Nephron (organoid): Measurements from ENCODE around the gene NT5C2.

Source experiments
- H3K27ac Mint-ChIP-seq, 3 experiments: 2 replicates each; pipeline ENCODE4 v1.8.0; 2020; ENCODE audit warnings: mixed read lengths in 3 of 3, mild to moderate bottlenecking in 2 of 3, moderate library complexity in 1 of 3
- H3K27me3 Mint-ChIP-seq: 2 replicates; pipeline ENCODE4 v1.8.0; 2021; ENCODE audit warnings: low read depth, mild to moderate bottlenecking, moderate library complexity, mixed read lengths
- H3K36me3 Mint-ChIP-seq: 2 replicates; pipeline ENCODE4 v1.8.0; 2020; ENCODE audit warnings: low read depth, mixed read lengths
- H3K4me1 Mint-ChIP-seq: 2 replicates; pipeline ENCODE4 v1.8.0; 2020; ENCODE audit warnings: mixed read lengths
- H3K4me3 Mint-ChIP-seq, 3 experiments: 2 replicates each; pipeline ENCODE4 v1.8.0; 2020; ENCODE audit warnings: mild to moderate bottlenecking in 3 of 3, mixed read lengths in 3 of 3, moderate library complexity in 2 of 3
- H3K9me3 Mint-ChIP-seq: 2 replicates; pipeline ENCODE4 v1.8.0; 2020; ENCODE audit warnings: mixed read lengths
- TF ChIP-seq, protein P1 (sequence below), 3 experiments: fragments of 200-600 bp; sonication (generic); IDR thresholded peaks; one replicate each; pipeline ENCODE4 v1.5.0; 2021; ENCODE audit warnings: antibody characterized with exemption in 3 of 3; ENCODE audit not compliant: unreplicated experiment in 3 of 3

The NT5C2 gene

DNA sequence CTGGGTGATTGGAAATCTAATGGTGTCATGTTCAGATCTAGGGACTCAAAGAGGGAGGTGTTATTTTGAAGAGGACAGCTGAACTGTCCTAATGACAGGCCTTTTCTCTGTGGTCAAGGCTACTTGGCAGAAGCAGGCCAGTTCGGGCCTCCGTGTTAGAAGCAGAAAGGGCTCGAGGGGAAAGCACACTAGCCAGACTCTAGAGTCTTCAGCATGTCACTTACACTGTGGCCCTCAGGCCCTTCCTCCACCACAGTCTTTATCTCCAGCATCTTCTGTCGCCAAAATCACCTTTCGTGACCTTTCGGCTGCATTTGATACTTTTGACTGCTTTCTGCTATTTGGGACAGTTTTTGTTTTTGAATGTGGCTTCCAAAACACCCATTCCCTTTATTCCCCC, 151.7 kb downstream of the NT5C2 start:
- TF ChIP-seq, protein P1, sequence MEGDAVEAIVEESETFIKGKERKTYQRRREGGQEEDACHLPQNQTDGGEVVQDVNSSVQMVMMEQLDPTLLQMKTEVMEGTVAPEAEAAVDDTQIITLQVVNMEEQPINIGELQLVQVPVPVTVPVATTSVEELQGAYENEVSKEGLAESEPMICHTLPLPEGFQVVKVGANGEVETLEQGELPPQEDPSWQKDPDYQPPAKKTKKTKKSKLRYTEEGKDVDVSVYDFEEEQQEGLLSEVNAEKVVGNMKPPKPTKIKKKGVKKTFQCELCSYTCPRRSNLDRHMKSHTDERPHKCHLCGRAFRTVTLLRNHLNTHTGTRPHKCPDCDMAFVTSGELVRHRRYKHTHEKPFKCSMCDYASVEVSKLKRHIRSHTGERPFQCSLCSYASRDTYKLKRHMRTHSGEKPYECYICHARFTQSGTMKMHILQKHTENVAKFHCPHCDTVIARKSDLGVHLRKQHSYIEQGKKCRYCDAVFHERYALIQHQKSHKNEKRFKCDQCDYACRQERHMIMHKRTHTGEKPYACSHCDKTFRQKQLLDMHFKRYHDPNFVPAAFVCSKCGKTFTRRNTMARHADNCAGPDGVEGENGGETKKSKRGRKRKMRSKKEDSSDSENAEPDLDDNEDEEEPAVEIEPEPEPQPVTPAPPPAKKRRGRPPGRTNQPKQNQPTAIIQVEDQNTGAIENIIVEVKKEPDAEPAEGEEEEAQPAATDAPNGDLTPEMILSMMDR (IDR thresholded peaks at IDR 0.05; ENCODE audit: unreplicated experiment in 3 of 3): no peak
- H3K4me1 Mint-ChIP-seq: no peaks in the 10 kb centered on the region
- no peak overlapping the region for H3K27ac Mint-ChIP-seq
- H3K9me3 Mint-ChIP-seq: no peaks in the 10 kb centered on the region
- H3K27me3 Mint-ChIP-seq: no peaks in the 10 kb centered on the region
- H3K36me3 Mint-ChIP-seq: no peaks in the 10 kb centered on the region
- no peak overlapping the region for H3K4me3 Mint-ChIP-seq

- no peaks in the 10 kb centered on the region for H3K4me1 Mint-ChIP-seq
- no peaks in the 10 kb centered on the region for H3K9me3 Mint-ChIP-seq
- TF ChIP-seq, protein P1 (IDR thresholded peaks at IDR 0.05; ENCODE audit: unreplicated experiment in 3 of 3): no peak
- no peaks in the 10 kb centered on the region for H3K27me3 Mint-ChIP-seq
- H3K4me3 Mint-ChIP-seq: no peak overlapping the region
- H3K36me3 Mint-ChIP-seq: no peaks in the 10 kb centered on the region
- H3K27ac Mint-ChIP-seq: no peak overlapping the region
Observed at GRCh38 chr10:103040418-103040817, 152.7 kb downstream of the NT5C2 start.

DNA sequence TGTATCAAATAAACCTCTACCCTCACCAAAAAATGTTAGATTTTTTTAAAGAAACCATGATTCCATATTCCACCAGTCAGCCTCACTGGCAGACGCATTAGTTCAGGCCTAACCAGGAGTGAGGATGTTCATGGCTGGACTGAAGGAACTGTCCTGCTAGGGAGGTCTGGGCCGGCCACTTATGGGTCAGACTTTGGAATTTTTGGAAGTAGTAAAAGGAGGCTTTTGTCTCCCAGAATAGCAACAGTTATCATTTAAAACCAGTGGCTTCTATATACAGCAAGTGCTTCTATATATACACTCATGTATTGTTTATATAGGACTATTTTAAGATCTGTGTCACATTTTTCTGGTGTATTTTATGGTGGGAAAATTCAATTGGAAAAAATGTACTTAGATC, 154.5 kb downstream of the NT5C2 start:
- H3K36me3 Mint-ChIP-seq: no peaks in the 10 kb centered on the region

More for the DNA sequence above, 154.5 kb downstream of the NT5C2 start:
- H3K27ac Mint-ChIP-seq: no peak overlapping the region
- H3K9me3 Mint-ChIP-seq: no peaks in the 10 kb centered on the region
- TF ChIP-seq, protein P1 (IDR thresholded peaks at IDR 0.05; ENCODE audit: unreplicated experiment in 3 of 3): no peak
- H3K4me1 Mint-ChIP-seq: no peaks in the 10 kb centered on the region
- no peak overlapping the region for H3K4me3 Mint-ChIP-seq
- H3K27me3 Mint-ChIP-seq: no peaks in the 10 kb centered on the region
